Fibroblast of the aortic adventitia (primary cell): Measurements from ENCODE around the gene DSC2. TPM values are rescaled to one million over a fixed set of nuclear protein-coding genes. Genes with fewer than 3 reads are reported as not detected.
"Not testable (repeated sequence)": the region's sequence is repeated elsewhere in the genome, so short reads cannot be mapped to it uniquely, and the experiment has no call there.

Source experiments
- DNase-seq: peaks from one replicate; pipeline ENCODE4 v3.0.0-alpha.2; 2010; ENCODE audit warnings: low read depth
- H3K4me3 ChIP-seq: 2 replicates; pipeline ENCODE4 v1.5.1; 2011; ENCODE audit warnings: low read depth, mild to moderate bottlenecking, control low read depth, low read length, moderate library complexity
- total RNA-seq: library from RNA; depleted of rRNA; stranded (reverse); fragments of >200 nt; gene quantifications from 2 replicates; pipeline ENCODE4 v1.2.3, GENCODE V29; 2012; ENCODE audit warnings: low replicate concordance
- TF ChIP-seq, protein P1 (sequence below): IDR thresholded peaks from 2 replicates; pipeline ENCODE4 v1.5.1; 2011; ENCODE audit warnings: mild to moderate bottlenecking, low read length, control low read depth, inconsistent platforms; ENCODE audit not compliant: insufficient read depth

Gene DSC2
- total RNA-seq, 1 donor = not detected

GRCh38 chr18:31042084-31042405, 60.2 kb downstream of the DSC2 start:
- H3K4me3 ChIP-seq = no peak overlapping the region
- TF ChIP-seq, protein P1, sequence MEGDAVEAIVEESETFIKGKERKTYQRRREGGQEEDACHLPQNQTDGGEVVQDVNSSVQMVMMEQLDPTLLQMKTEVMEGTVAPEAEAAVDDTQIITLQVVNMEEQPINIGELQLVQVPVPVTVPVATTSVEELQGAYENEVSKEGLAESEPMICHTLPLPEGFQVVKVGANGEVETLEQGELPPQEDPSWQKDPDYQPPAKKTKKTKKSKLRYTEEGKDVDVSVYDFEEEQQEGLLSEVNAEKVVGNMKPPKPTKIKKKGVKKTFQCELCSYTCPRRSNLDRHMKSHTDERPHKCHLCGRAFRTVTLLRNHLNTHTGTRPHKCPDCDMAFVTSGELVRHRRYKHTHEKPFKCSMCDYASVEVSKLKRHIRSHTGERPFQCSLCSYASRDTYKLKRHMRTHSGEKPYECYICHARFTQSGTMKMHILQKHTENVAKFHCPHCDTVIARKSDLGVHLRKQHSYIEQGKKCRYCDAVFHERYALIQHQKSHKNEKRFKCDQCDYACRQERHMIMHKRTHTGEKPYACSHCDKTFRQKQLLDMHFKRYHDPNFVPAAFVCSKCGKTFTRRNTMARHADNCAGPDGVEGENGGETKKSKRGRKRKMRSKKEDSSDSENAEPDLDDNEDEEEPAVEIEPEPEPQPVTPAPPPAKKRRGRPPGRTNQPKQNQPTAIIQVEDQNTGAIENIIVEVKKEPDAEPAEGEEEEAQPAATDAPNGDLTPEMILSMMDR = no peak
- DNase-seq = no peak

GRCh38 chr18:31041271-31042083, 60.7 kb downstream of the DSC2 start:
- no peak overlapping the region for H3K4me3 ChIP-seq
- no peak for DNase-seq
- TF ChIP-seq, protein P1 = no peak

DNA sequence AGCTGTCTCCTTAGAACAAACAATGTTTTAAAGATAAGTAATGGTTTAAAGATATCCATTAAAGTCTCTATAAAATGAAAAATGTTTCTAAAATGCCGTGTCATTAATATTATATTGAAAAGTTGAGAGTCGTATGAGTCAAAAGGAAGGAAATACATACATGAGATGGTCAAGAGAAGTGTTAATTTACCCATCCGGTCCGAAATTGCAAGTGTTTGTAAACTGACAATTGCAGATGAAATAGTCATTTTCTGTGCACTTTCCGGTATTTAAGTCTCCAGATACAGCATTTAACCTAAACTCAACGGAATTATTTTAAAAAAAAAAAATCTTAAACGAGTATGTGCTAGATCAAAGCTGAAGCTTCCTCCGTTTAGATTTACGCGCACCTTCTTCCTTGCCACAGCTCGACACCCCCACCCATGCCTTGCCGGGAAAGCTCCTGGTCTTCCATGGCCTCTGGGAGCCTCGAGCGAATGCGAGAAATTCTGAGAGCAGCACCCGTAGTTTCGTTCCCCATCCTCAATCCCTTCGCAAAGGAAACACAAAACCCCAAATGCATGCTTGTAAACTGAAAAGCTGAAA, 61.4 kb downstream of the DSC2 start:
- H3K4me3 ChIP-seq = no peak overlapping the region
- no peak for DNase-seq
- TF ChIP-seq, protein P1 = no peak

DNA sequence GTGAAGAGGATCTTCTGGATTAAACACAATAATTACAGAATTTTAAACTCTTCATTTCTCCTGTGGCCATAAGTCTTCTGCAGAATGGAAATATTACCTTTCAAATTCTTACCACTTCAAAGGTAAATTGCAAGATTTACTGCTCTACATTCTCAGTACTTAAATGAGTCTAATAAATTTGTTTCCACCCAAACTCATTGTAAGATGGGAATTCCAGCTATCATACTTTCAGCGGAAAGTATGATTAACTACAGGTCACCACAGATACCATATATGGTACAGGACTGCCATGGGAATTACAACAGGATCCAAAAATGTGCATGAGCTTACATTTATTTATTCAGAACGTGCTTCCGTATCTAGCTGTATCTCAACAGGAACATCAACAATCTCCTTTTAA, 62.8 kb downstream of the DSC2 start:
- TF ChIP-seq, protein P1 = no peak
- no peak overlapping the region for H3K4me3 ChIP-seq
- no peak for DNase-seq

DNA sequence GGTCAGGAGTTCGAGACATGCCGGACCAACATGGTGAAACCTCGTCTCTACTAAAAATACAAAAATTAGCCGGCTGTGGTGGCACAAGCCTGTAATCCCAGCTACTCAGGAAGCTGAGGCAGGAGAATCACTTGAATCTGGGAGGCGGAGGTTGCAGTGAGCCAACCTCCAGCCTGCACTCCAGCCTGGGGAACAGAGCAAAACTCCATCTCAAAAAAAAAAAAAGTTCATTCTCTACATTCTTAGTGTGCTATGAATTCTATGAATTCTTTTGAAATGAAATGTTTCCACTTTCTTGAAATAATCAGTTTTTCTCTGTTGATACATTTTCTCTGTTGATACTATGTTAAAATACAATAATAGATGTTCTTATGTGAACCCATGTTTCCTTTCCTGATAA, 64.5 kb downstream of the DSC2 start:
- H3K4me3 ChIP-seq, DNase-seq: not testable (repeated sequence)

DNA sequence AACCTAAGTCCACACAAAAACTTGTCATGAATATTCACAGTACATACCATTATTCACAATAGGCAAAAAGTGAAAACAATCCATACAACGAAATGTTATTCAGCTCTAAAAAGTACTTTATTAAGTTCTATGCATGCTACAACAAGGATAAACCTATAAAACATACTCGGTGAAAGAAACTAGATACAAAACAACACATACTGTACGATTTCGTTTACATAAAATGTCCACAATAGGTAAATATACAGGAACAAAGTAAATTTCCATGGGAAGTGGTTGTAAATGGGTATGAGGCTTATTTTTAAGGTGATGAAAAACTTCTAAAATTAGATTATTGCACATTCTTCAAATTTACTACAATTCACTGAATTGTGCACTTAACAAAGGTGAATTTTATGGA, 67.7 kb downstream of the DSC2 start:
- H3K4me3 ChIP-seq = no peak overlapping the region
- TF ChIP-seq, protein P1 = no peak

GRCh38 chr18:31030574-31031278, 71.5 kb downstream of the DSC2 start:
- DNase-seq = no peak
- TF ChIP-seq, protein P1 = no peak
- H3K4me3 ChIP-seq = no peak overlapping the region

More for the DNA sequence above, 67.7 kb downstream of the DSC2 start:
- DNase-seq = no peak
